ENCODE data around the gene PCDHA6. TPM values are rescaled to one million over a fixed set of nuclear protein-coding genes. Genes with fewer than 3 reads are reported as not detected.
"Not testable (repeated sequence)": the region's sequence is repeated elsewhere in the genome, so short reads cannot be mapped to it uniquely, and the experiment has no call there.

The PCDHA6 gene, protein sequence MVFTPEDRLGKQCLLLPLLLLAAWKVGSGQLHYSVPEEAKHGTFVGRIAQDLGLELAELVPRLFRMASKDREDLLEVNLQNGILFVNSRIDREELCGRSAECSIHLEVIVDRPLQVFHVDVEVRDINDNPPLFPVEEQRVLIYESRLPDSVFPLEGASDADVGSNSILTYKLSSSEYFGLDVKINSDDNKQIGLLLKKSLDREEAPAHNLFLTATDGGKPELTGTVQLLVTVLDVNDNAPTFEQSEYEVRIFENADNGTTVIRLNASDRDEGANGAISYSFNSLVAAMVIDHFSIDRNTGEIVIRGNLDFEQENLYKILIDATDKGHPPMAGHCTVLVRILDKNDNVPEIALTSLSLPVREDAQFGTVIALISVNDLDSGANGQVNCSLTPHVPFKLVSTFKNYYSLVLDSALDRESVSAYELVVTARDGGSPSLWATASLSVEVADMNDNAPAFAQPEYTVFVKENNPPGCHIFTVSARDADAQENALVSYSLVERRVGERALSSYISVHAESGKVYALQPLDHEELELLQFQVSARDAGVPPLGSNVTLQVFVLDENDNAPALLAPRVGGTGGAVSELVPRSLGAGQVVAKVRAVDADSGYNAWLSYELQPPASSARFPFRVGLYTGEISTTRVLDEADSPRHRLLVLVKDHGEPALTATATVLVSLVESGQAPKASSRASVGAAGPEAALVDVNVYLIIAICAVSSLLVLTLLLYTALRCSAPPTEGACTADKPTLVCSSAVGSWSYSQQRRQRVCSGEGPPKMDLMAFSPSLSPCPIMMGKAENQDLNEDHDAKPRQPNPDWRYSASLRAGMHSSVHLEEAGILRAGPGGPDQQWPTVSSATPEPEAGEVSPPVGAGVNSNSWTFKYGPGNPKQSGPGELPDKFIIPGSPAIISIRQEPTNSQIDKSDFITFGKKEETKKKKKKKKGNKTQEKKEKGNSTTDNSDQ
- polyA plus RNA-seq: under 1 TPM in 2 of 4 donors, not detected in 2; 0.12 to 0.27 TPM
- long read RNA-seq, donor 1: 0 reads
- long read RNA-seq, donor 2: 0 reads
- long read RNA-seq, donor 3: 0 reads
- long read RNA-seq, donor 4: 0 reads
- long read RNA-seq, donor 5, partial matches to known transcripts: 0 of 1 reads
- long read RNA-seq, donor 5, other reads (novel, unspliced or antisense): 0 of 1 reads
- long read RNA-seq, donor 6: 0 reads
- long read RNA-seq, donor 7: 0 reads
- long read RNA-seq, donor 8: 0 reads
- long read RNA-seq, donor 9: 0 reads
- long read RNA-seq, donor 10, partial matches to known transcripts: 0 of 1 reads
- long read RNA-seq, donor 10, other reads (novel, unspliced or antisense): 0 of 1 reads

DNA sequence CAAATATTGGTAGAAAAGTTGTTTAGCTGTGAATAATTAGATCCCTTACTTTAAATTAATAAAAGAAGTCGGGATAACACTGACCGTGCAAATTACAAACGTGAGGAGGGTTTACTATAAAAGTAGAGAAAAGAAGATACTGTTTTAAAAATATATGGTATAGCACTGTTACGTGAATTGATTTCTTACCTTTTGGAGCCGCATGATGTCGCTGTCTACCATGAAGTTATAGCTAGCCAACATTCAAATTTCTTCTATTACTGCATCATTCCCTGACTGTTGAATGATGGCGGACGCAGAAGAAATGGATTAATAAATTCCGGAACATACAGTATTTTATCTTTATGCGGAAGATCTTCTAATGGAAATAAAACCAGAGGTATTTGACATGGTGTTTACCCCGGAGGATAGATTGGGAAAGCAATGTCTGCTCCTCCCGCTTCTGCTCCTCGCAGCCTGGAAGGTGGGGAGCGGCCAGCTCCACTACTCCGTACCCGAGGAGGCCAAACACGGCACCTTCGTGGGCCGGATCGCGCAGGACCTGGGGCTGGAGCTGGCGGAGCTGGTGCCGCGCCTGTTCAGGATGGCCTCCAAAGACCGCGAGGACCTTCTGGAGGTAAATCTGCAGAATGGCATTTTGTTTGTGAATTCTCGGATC lies at the start of gene PCDHA6:
PCDHA6 (plus strand) TSS at position 257 of the 658 bp plus-strand sequence; CDS start at position 389, 132 bp downstream.
- Histone ChIP-seq H3K27ac (ENCODE audit: low read depth in 1 of 3, low read length in 2 of 3) (no peak within 1 kb of the TSS), H3K36me3 (ENCODE audit: control insufficient read depth in 3 of 3, insufficient read depth in 2 of 3, low read depth in 1 of 3, low read length in 3 of 3) (no peaks in the 10 kb centered on the region), H3K4me3 (ENCODE audit: low read depth in 1 of 3, low read length in 3 of 3) (no peak within 1 kb of the TSS), H3K9me3 (ENCODE audit: control insufficient read depth in 2 of 2, insufficient read depth in 1 of 2, low read depth in 1 of 2, low read length in 1 of 2) (peaks cover 4 to 41% of the 10 kb centered on the region in 2 donors), H3K27me3 (ENCODE audit: control insufficient read depth in 3 of 3, insufficient read depth in 3 of 3, low read length in 3 of 3) (peaks cover 0 to 7% (median 0%) of the 10 kb centered on the region in 3 donors), H3K4me1 (ENCODE audit: control insufficient read depth in 3 of 3, insufficient read depth in 2 of 3, low read depth in 1 of 3, low read length in 2 of 3) (no peaks in the 10 kb centered on the region)
- no peak for FAIRE-seq
- 21 to 42% (median 35%) methylated on average over 26 to 27 of the region's 27 CpGs for WGBS, 3 donors
- DNase-seq: no peak

DNA sequence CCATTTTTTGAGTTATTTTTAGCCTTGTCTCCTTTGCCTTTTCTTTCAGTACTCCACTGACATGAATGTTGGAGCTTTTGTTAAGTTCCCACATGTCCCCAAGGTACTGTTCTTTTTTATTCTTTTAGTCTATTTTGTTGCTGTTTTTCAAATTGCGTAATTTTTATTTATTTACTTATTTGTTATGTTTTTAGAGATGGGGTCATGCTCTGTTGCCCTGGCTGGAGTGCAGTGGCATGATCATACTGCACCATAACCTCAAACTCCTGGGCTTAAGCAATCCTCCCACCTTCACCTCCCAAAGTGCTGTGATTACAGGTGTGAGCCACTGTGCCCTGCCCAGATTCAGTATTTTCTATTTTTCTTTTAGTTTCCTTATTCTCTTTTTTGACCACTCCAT lies 47.2 kb upstream of the PCDHA6 start:
- FAIRE-seq (no peak), DNase-seq (no peak)
- Histone ChIP-seq H3K4me3 (ENCODE audit: low read depth in 1 of 3, low read length in 3 of 3) (no peak overlapping the region), H3K4me1 (ENCODE audit: control insufficient read depth in 3 of 3, insufficient read depth in 2 of 3, low read depth in 1 of 3, low read length in 2 of 3) (no peaks in the 10 kb centered on the region), H3K27me3 (ENCODE audit: control insufficient read depth in 3 of 3, insufficient read depth in 3 of 3, low read length in 3 of 3) (no peaks in the 10 kb centered on the region), H3K36me3 (ENCODE audit: control insufficient read depth in 3 of 3, insufficient read depth in 2 of 3, low read depth in 1 of 3, low read length in 3 of 3) (no peaks in the 10 kb centered on the region), H3K9me3 (ENCODE audit: control insufficient read depth in 2 of 2, insufficient read depth in 1 of 2, low read depth in 1 of 2, low read length in 1 of 2) (peaks cover 2 to 48% of the 10 kb centered on the region in 2 donors), H3K27ac (ENCODE audit: low read depth in 1 of 3, low read length in 2 of 3) (no peak overlapping the region)
- WGBS, 3 donors: 89 to 94% (median 89%) methylated on average over 1 of the region's 1 CpG

DNA sequence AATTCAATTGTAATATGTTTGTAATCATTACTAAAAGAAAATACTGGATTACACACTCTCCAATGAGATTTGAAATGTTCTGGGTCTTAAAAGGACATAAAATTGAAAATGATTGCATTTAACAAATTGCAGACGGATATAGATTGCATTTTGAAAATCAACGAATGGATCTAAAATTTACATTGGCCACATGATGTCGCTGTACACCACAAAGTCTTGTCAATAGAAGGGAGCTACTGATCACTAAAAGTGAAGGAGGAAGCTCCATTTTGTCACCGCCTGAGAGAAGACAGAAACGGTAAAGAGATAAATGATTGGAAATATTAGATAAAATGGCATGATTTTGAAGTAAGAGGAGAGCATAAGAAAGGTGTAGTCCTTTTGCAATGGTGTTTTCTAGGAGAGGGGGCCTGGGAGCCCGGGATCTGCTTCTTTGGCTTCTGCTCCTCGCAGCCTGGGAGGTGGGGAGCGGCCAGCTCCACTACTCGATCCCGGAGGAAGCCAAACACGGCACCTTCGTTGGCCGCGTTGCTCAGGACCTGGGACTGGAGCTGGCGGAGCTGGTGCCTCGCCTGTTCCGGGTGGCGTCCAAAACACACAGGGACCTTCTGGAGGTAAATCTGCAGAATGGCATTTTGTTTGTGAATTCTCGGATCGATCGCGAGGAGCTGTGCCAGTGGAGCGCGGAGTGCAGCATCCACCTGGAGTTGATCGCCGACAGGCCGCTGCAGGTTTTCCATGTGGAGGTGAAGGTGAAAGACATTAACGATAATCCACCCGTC lies 41.7 kb upstream of the PCDHA6 start, which contains the start of gene PCDHA1:
PCDHA1 (plus strand) TSS at position 236 of the 782 bp plus-strand sequence.
- WGBS, 3 donors: 27 to 37% (median 33%) methylated on average over 29 of the region's 29 CpGs
- no peak for FAIRE-seq
- peaks cover 5 to 56% of the 10 kb centered on the region in 2 donors for H3K9me3 ChIP-seq (ENCODE audit: control insufficient read depth in 2 of 2, insufficient read depth in 1 of 2, low read depth in 1 of 2, low read length in 1 of 2)

DNA sequence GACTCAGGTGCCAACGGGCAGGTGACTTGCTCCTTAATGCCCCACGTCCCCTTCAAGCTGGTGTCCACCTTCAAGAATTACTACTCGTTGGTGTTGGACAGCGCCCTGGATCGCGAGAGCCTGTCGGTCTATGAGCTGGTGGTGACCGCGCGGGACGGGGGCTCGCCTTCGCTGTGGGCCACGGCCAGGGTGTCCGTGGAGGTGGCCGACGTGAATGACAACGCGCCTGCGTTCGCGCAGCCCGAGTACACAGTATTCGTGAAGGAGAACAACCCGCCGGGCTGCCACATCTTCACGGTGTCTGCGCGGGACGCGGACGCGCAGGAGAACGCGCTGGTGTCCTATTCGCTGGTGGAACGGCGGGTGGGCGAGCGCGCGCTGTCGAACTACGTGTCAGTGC lies 40.3 kb upstream of the PCDHA6 start:
- not testable (repeated sequence) for H3K4me3 ChIP-seq (ENCODE audit: low read depth in 1 of 3, low read length in 3 of 3); H3K27ac ChIP-seq (ENCODE audit: low read depth in 1 of 3, low read length in 2 of 3); DNase-seq; H3K27me3 ChIP-seq (ENCODE audit: control insufficient read depth in 3 of 3, insufficient read depth in 3 of 3, low read length in 3 of 3); H3K36me3 ChIP-seq (ENCODE audit: control insufficient read depth in 3 of 3, insufficient read depth in 2 of 3, low read depth in 1 of 3, low read length in 3 of 3); FAIRE-seq; H3K4me1 ChIP-seq (ENCODE audit: control insufficient read depth in 3 of 3, insufficient read depth in 2 of 3, low read depth in 1 of 3, low read length in 2 of 3)
- 54 to 76% (median 68%) methylated on average over 44 of the region's 44 CpGs for WGBS, 3 donors
- H3K9me3 ChIP-seq (ENCODE audit: control insufficient read depth in 2 of 2, insufficient read depth in 1 of 2, low read depth in 1 of 2, low read length in 1 of 2): peaks cover 5 to 54% of the 10 kb centered on the region in 2 donors

More for the DNA sequence above, 41.7 kb upstream of the PCDHA6 start, which contains the start of gene PCDHA1:
- peaks cover 0 to 7% (median 0%) of the 10 kb centered on the region in 3 donors for H3K27me3 ChIP-seq (ENCODE audit: control insufficient read depth in 3 of 3, insufficient read depth in 3 of 3, low read length in 3 of 3)
- H3K36me3 ChIP-seq (ENCODE audit: control insufficient read depth in 3 of 3, insufficient read depth in 2 of 3, low read depth in 1 of 3, low read length in 3 of 3): no peaks in the 10 kb centered on the region
- no peaks in the 10 kb centered on the region for H3K4me1 ChIP-seq (ENCODE audit: control insufficient read depth in 3 of 3, insufficient read depth in 2 of 3, low read depth in 1 of 3, low read length in 2 of 3)
- no peak within 1 kb of the TSS for H3K27ac ChIP-seq (ENCODE audit: low read depth in 1 of 3, low read length in 2 of 3)
- H3K4me3 ChIP-seq (ENCODE audit: low read depth in 1 of 3, low read length in 3 of 3): no peak within 1 kb of the TSS
- no peak for DNase-seq

DNA sequence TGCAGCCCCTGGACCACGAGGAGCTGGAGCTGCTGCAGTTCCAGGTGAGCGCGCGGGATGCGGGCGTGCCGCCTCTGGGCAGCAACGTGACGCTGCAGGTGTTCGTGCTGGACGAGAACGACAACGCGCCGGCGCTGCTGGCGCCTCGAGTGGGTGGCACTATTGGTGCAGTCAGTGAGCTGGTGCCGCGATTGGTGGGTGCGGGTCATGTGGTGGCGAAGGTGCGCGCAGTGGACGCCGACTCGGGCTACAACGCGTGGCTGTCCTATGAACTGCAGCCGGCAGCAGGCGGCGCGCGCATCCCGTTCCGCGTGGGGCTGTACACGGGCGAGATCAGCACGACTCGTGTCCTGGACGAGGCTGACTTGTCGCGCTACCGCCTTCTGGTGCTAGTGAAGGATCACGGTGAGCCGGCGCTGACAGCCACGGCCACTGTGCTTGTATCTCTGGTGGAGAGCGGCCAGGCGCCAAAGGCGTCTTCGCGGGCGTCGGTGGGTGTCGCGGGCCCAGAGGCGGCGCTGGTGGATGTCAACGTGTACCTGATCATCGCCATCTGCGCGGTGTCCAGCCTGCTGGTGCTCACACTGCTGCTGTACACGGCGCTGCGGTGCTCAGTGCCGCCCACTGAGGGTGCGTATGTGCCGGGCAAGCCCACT lies 39.8 kb upstream of the PCDHA6 start:
- not testable (repeated sequence) for H3K27ac ChIP-seq (ENCODE audit: low read depth in 1 of 3, low read length in 2 of 3); H3K4me3 ChIP-seq (ENCODE audit: low read depth in 1 of 3, low read length in 3 of 3); DNase-seq; FAIRE-seq; H3K27me3 ChIP-seq (ENCODE audit: control insufficient read depth in 3 of 3, insufficient read depth in 3 of 3, low read length in 3 of 3); H3K36me3 ChIP-seq (ENCODE audit: control insufficient read depth in 3 of 3, insufficient read depth in 2 of 3, low read depth in 1 of 3, low read length in 3 of 3); H3K4me1 ChIP-seq (ENCODE audit: control insufficient read depth in 3 of 3, insufficient read depth in 2 of 3, low read depth in 1 of 3, low read length in 2 of 3)
- WGBS, 3 donors: 51 to 72% (median 67%) methylated on average over 64 to 70 of the region's 70 CpGs
- H3K9me3 ChIP-seq (ENCODE audit: control insufficient read depth in 2 of 2, insufficient read depth in 1 of 2, low read depth in 1 of 2, low read length in 1 of 2): peaks cover 5 to 48% of the 10 kb centered on the region in 2 donors

DNA sequence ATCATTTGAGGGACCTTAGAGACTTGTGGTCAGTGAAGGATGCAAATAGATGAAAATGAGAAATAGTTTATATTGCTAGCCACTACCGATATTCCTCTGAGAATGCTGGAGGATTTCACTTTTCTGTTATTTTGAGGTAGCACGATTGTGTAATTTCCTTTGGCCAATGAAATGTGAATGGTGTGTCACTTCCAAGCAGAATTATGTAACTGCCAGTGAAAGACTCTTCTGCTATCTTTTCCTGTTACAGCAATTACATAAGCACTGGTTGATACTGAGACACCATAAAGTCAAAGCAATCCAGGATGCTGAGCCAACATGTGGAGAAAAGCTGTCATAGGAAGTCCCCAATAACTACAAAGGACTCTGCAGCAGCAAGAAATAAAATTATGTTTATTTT lies 36.7 kb upstream of the PCDHA6 start:
- H3K9me3 ChIP-seq (ENCODE audit: control insufficient read depth in 2 of 2, insufficient read depth in 1 of 2, low read depth in 1 of 2, low read length in 1 of 2): peaks cover 6 to 46% of the 10 kb centered on the region in 2 donors

More for the DNA sequence above, 36.7 kb upstream of the PCDHA6 start:
- no peaks in the 10 kb centered on the region for H3K4me1 ChIP-seq (ENCODE audit: control insufficient read depth in 3 of 3, insufficient read depth in 2 of 3, low read depth in 1 of 3, low read length in 2 of 3)
- no peak overlapping the region for H3K4me3 ChIP-seq (ENCODE audit: low read depth in 1 of 3, low read length in 3 of 3)
- no peak for FAIRE-seq
- H3K27ac ChIP-seq (ENCODE audit: low read depth in 1 of 3, low read length in 2 of 3): no peak overlapping the region
- DNase-seq: no peak
- no peaks in the 10 kb centered on the region for H3K36me3 ChIP-seq (ENCODE audit: control insufficient read depth in 3 of 3, insufficient read depth in 2 of 3, low read depth in 1 of 3, low read length in 3 of 3)
- peaks cover 0 to 15% (median 0%) of the 10 kb centered on the region in 3 donors for H3K27me3 ChIP-seq (ENCODE audit: control insufficient read depth in 3 of 3, insufficient read depth in 3 of 3, low read length in 3 of 3)
- 33 to 46% (median 45%) methylated on average over 2 of the region's 2 CpGs for WGBS, 3 donors

All from small intestine (tissue), 16 donors.